Endothelial cell of umbilical vein (primary cell): ENCODE measurements around the gene RABEP1. TPM values are rescaled to one million over a fixed set of nuclear protein-coding genes. Genes with fewer than 3 reads are reported as not detected.

ENCODE experiments used
- BruUV-seq: library from RNA; stranded (reverse); fragments of 400-500 nt; replicated peaks from 2 replicates; lab custom pipeline; 2021; lab: Mats Ljungman, UMichigan
- CTCF ChIA-PET: fragments of 300-600, 350-600 bp; sonication (Branson Sonifier 250); formaldehyde crosslinking; loops from one replicate; lab custom pipeline; 2021; ENCODE audit warnings: antibody characterized with exemption, inconsistent platforms; lab: Charles Lee
- POLR2A ChIA-PET: fragments of 300-600, 350-600 bp; sonication (Branson Sonifier 250); formaldehyde crosslinking; loops from one replicate; lab custom pipeline; 2021; ENCODE audit warnings: antibody characterized with exemption, inconsistent platforms; lab: Charles Lee
- DNase-seq: peaks from one replicate; pipeline ENCODE4 v3.0.0-alpha.2; 2011; ENCODE audit warnings: low read depth, low spot score
- FAIRE-seq: peaks from 2 replicates; lab custom pipeline; 2011; peaks lifted over from hg19 to GRCh38; lab: Jason Lieb, UNC
- H2AFZ ChIP-seq: 2 replicates; pipeline ENCODE4 v1.6.0; 2012; ENCODE audit warnings: low read depth, low read length, control low read depth, inconsistent platforms
- H3K27ac ChIP-seq: 2 replicates; pipeline ENCODE4 v1.5.1; 2011; ENCODE audit warnings: low read depth, mild to moderate bottlenecking, control low read depth, low read length, moderate library complexity; ENCODE audit not compliant: insufficient read depth
- H3K27me3 ChIP-seq, 2 experiments: 2 replicates each; pipeline versions ENCODE4 v1.6.0 to v1.6.1; 2011; ENCODE audit warnings: low read length in 2 of 2, mixed read lengths in 1 of 2; ENCODE audit not compliant: control insufficient read depth in 2 of 2, insufficient read depth in 2 of 2
- H3K36me3 ChIP-seq, 2 experiments: 2 replicates in 1 of 2; 3 replicates in 1 of 2; pipeline ENCODE4 v1.5.1; 2011; ENCODE audit warnings: low read length in 2 of 2, mild to moderate bottlenecking in 1 of 2, moderate library complexity in 1 of 2; ENCODE audit not compliant: control insufficient read depth in 2 of 2, insufficient read depth in 2 of 2; ENCODE audit errors: extremely low read depth in 1 of 2
- H3K4me1 ChIP-seq: 3 replicates; pipeline ENCODE4 v1.5.1; 2011; ENCODE audit warnings: mild to moderate bottlenecking, low read length; ENCODE audit not compliant: control insufficient read depth, insufficient read depth; ENCODE audit errors: extremely low read depth
- H3K4me2 ChIP-seq: 2 replicates; pipeline ENCODE4 v1.6.1; 2011; ENCODE audit warnings: low read length, control low read depth, mixed read lengths; ENCODE audit not compliant: insufficient read depth
- H3K4me3 ChIP-seq, 3 experiments: fragments of 200-600 bp in 1 of 3; sonication (generic), shearing (Covaris generic) in 1 of 3; replicated peaks in 1 of 3; 2 replicates each; pipeline ENCODE4 v1.5.1; 2011 to 2016; ENCODE audit warnings: control low read depth in 3 of 3, low read length in 3 of 3, mild to moderate bottlenecking in 2 of 3, inconsistent platforms in 1 of 3, low read depth in 1 of 3, moderate library complexity in 1 of 3; ENCODE audit not compliant: insufficient read depth in 1 of 3
- H3K79me2 ChIP-seq: 2 replicates; pipeline ENCODE4 v1.6.0; 2012; ENCODE audit warnings: low read length, inconsistent platforms; ENCODE audit not compliant: control insufficient read depth, insufficient read depth
- H3K9ac ChIP-seq: replicated peaks from 2 replicates; pipeline ENCODE3; 2011; ENCODE audit warnings: low read length, control low read depth; ENCODE audit not compliant: insufficient read depth; ENCODE audit errors: extremely low read depth
- H3K9me1 ChIP-seq: replicated peaks from 3 replicates; pipeline ENCODE4 v1.6.0; 2011; ENCODE audit warnings: mild to moderate bottlenecking, low read length; ENCODE audit not compliant: control insufficient read depth, insufficient read depth; ENCODE audit errors: extremely low read depth
- H3K9me3 ChIP-seq: replicated peaks from 2 replicates; pipeline ENCODE4 v1.5.1; 2012; ENCODE audit warnings: low read length, inconsistent platforms; ENCODE audit not compliant: control insufficient read depth, insufficient read depth
- H4K20me1 ChIP-seq: replicated peaks from 2 replicates; pipeline ENCODE3; 2011; ENCODE audit warnings: mild to moderate bottlenecking, low read length; ENCODE audit not compliant: control insufficient read depth, insufficient read depth; ENCODE audit errors: extremely low read depth
- CTCF ChIP-seq, 2 donors: IDR thresholded peaks; 1 replicate in 1 of 2; 2 replicates in 1 of 2; pipeline ENCODE4 v1.5.1; 2011; ENCODE audit warnings: low read length in 2 of 2, mild to moderate bottlenecking in 2 of 2, moderate library complexity in 2 of 2, control low read depth in 1 of 2, inconsistent platforms in 1 of 2, low read depth in 1 of 2; ENCODE audit not compliant: insufficient read depth in 1 of 2; ENCODE audit errors: extremely low read depth in 1 of 2
- EZH2 ChIP-seq: IDR thresholded peaks from 2 replicates; pipeline ENCODE4 v1.6.1; 2012; ENCODE audit warnings: borderline replicate concordance, low read depth, mild to moderate bottlenecking, moderate library complexity, low read length, inconsistent platforms; ENCODE audit not compliant: severe bottlenecking
- FOS ChIP-seq: IDR thresholded peaks from 2 replicates; pipeline ENCODE4 v1.6.1; 2011; ENCODE audit warnings: mild to moderate bottlenecking, low read length, moderate library complexity, borderline replicate concordance; ENCODE audit not compliant: insufficient read depth
- GATA2 ChIP-seq: IDR thresholded peaks from 2 replicates; pipeline ENCODE4 v1.7.0; 2011; ENCODE audit warnings: low read depth, mild to moderate bottlenecking, moderate library complexity, mixed read lengths, low read length; ENCODE audit not compliant: insufficient read length, insufficient read depth
- JUN ChIP-seq: IDR thresholded peaks from 2 replicates; pipeline ENCODE4 v1.6.1; 2011; ENCODE audit warnings: borderline replicate concordance, low read depth; ENCODE audit not compliant: insufficient read length, insufficient read depth
- MAX ChIP-seq: IDR thresholded peaks from 2 replicates; pipeline ENCODE4 v1.6.1; 2011; ENCODE audit not compliant: insufficient read depth, insufficient read length
- MYC ChIP-seq: IDR thresholded peaks from one replicate; pipeline ENCODE4 v1.6.1; 2011; ENCODE audit warnings: mild to moderate bottlenecking, low read depth, low read length
- POLR2A ChIP-seq: IDR thresholded peaks from 2 replicates; pipeline ENCODE4 v1.6.1; 2012; ENCODE audit warnings: low read depth, mild to moderate bottlenecking, control low read depth, low read length
- POLR2AphosphoS5 ChIP-seq: IDR thresholded peaks from 2 replicates; pipeline ENCODE4 v1.6.1; 2012; ENCODE audit warnings: low read depth, mild to moderate bottlenecking, control low read depth, low read length, moderate library complexity; ENCODE audit not compliant: insufficient read depth
- dilution Hi-C: fragments of 300-500 bp; cut with MboI; formaldehyde crosslinking; loops from one replicate; pipeline ENCODE4 v1.15.0; 2019; ENCODE audit warnings: low sequenced_read_pairs; ENCODE audit not compliant: extremely low pct_ligation_motif_present
- intact Hi-C: fragments of 100-400 bp; cut with micrococcal nuclease; formaldehyde crosslinking; loops from one replicate; pipeline ENCODE4 v1.10.0; 2022
- polyA plus RNA-seq, 4 experiments: library from polyadenylated mRNA; depleted of rRNA in 3 of 4; stranded (reverse) in 3 of 4; unstranded in 1 of 4; fragments of >200 nt; gene quantifications; 2 replicates each; pipeline versions ENCODE4 v1.2.1 to v1.2.3, GENCODE V29; 2011 to 2012; ENCODE audit warnings: missing spikeins in 1 of 4
- total RNA-seq: library from RNA; stranded (reverse); gene quantifications from 2 replicates; pipeline ENCODE4 v1.2.3, GENCODE V29; 2021

RABEP1 gene
- total and polyA plus RNA-seq, 2 donors (not counting 3 experiments of a cell fraction or from before 2014, with no cell fraction given), result 10.1 to 54.8 TPM

- H3K9me1 ChIP-seq, result peaks cover 2% of the 10 kb centered on the region
- peaks cover 0 to 1% of the 10 kb centered on the region in 2 experiments for H3K27me3 ChIP-seq
- intact Hi-C loops (no loop called here), dilution Hi-C loops (no loop called here)
- ChIA-PET POLR2A (no interaction called here), CTCF (interaction anchor here (1.7 kb wide), 1 partner anchor 11 kb away, joined by 4 read pairs; no protein-coding TSS in a partner anchor)
- no peak for TF ChIP-seq POLR2AphosphoS5
- no peak for TF ChIP-seq EZH2
- TF ChIP-seq POLR2A, result no peak
- no peak for TF ChIP-seq MYC
- TF ChIP-seq GATA2, result no peak
- no peak for TF ChIP-seq JUN
- TF ChIP-seq FOS, result no peak
- TF ChIP-seq CTCF (IDR thresholded peaks at IDR 0.05; ENCODE audit: extremely low read depth in 1 of 2, insufficient read depth in 1 of 2, low read depth in 1 of 2, low read length in 2 of 2), result no peak
- TF ChIP-seq MAX, result no peak
- H2AFZ ChIP-seq, result no peak overlapping the region
- no peak overlapping the region for H3K9ac ChIP-seq
- no peaks in the 10 kb centered on the region for H3K9me3 ChIP-seq
- DNase-seq, result no peak
- H3K27ac ChIP-seq, result no peak overlapping the region
- no peaks in the 10 kb centered on the region for H3K79me2 ChIP-seq
- no peak for FAIRE-seq
- no peak overlapping the region for H3K4me2 ChIP-seq
- H3K4me1 ChIP-seq, result no peaks in the 10 kb centered on the region
- BruUV-seq, result no TSS peak
- no peaks in the 10 kb centered on the region for H4K20me1 ChIP-seq
- no peaks in the 10 kb centered on the region for H3K36me3 ChIP-seq
- no peak overlapping the region for H3K4me3 ChIP-seq
These were observed 21.5 kb upstream of the RABEP1 start for GRCh38 chr17:5260542-5260941.
